Type B pancreatic cell (in vitro differentiated cells): ENCODE data around the gene PYY. TPM values are rescaled to one million over a fixed set of nuclear protein-coding genes. Genes with fewer than 3 reads are reported as not detected.

ENCODE experiments used
- DNase-seq: peaks from one replicate; pipeline ENCODE4 v3.0.0; 2021; ENCODE audit warnings: mixed read lengths; ENCODE audit not compliant: unreplicated experiment; ENCODE audit errors: extremely low spot score
- H3K27ac Mint-ChIP-seq: 2 replicates; pipeline ENCODE4 v1.8.0; 2021; ENCODE audit warnings: mild to moderate bottlenecking, mixed read lengths
- H3K27me3 Mint-ChIP-seq: 2 replicates; pipeline ENCODE4 v1.8.0; 2021; ENCODE audit warnings: mixed read lengths
- H3K36me3 Mint-ChIP-seq: 2 replicates; pipeline ENCODE4 v1.8.0; 2021; ENCODE audit warnings: mixed read lengths
- H3K4me1 Mint-ChIP-seq: one replicate; pipeline ENCODE4 v1.8.0; 2021; ENCODE audit warnings: mixed read lengths; ENCODE audit not compliant: unreplicated experiment
- H3K4me3 Mint-ChIP-seq: 2 replicates; pipeline ENCODE4 v1.8.0; 2021; ENCODE audit warnings: mild to moderate bottlenecking, mixed read lengths
- H3K9me3 Mint-ChIP-seq: 2 replicates; pipeline ENCODE4 v1.8.0; 2021; ENCODE audit warnings: mixed read lengths
- CTCF ChIP-seq: fragments of 200-600 bp; sonication (generic); conservative IDR thresholded peaks from 2 replicates; pipeline ENCODE4 v1.5.0; 2021; ENCODE audit warnings: antibody characterized with exemption, mild to moderate bottlenecking
- total RNA-seq: library from RNA; stranded (reverse); gene quantifications from 2 replicates; pipeline ENCODE4 v1.2.1, GENCODE V29; 2021; ENCODE audit warnings: low replicate concordance

Gene PYY
- total RNA-seq, 1 donor from 2014 or later = 2.3 TPM

- no peak for DNase-seq
- Mint-ChIP-seq H3K9me3 (no peaks in the 10 kb centered on the region), H3K27ac (no peak overlapping the region), H3K27me3 (peaks cover 33% of the 10 kb centered on the region), H3K36me3 (no peaks in the 10 kb centered on the region), H3K4me3 (no peak overlapping the region), H3K4me1 (no peaks in the 10 kb centered on the region)
- no peak for TF ChIP-seq CTCF
Observed at GRCh38 chr17:43915559-43915958, 38.2 kb downstream of the PYY start.

GRCh38 chr17:43914451-43914850 lies 39.3 kb downstream of the PYY start:
- peaks cover 42% of the 10 kb centered on the region for H3K27me3 Mint-ChIP-seq

GRCh38 chr17:43913584-43913983 lies 40.2 kb downstream of the PYY start:
- no peaks in the 10 kb centered on the region for H3K4me1 Mint-ChIP-seq
- TF ChIP-seq CTCF = no peak
- no peaks in the 10 kb centered on the region for H3K9me3 Mint-ChIP-seq
- peaks cover 39% of the 10 kb centered on the region for H3K27me3 Mint-ChIP-seq
- no peaks in the 10 kb centered on the region for H3K36me3 Mint-ChIP-seq
- no peak overlapping the region for H3K4me3 Mint-ChIP-seq
- H3K27ac Mint-ChIP-seq = no peak overlapping the region
- no peak for DNase-seq

More at GRCh38 chr17:43914451-43914850, 39.3 kb downstream of the PYY start:
- no peak for DNase-seq
- H3K9me3 Mint-ChIP-seq = no peaks in the 10 kb centered on the region
- H3K4me3 Mint-ChIP-seq = no peak overlapping the region
- H3K27ac Mint-ChIP-seq = no peak overlapping the region
- no peaks in the 10 kb centered on the region for H3K36me3 Mint-ChIP-seq
- no peaks in the 10 kb centered on the region for H3K4me1 Mint-ChIP-seq
- no peak for TF ChIP-seq CTCF

- TF ChIP-seq CTCF = no peak
- H3K27me3 Mint-ChIP-seq = peaks cover 47% of the 10 kb centered on the region
- H3K4me1 Mint-ChIP-seq = peaks cover 4% of the 10 kb centered on the region
- DNase-seq = no peak
- no peaks in the 10 kb centered on the region for H3K36me3 Mint-ChIP-seq
- no peak overlapping the region for H3K27ac Mint-ChIP-seq
- H3K4me3 Mint-ChIP-seq = no peak overlapping the region
- no peaks in the 10 kb centered on the region for H3K9me3 Mint-ChIP-seq
Observed at GRCh38 chr17:43912635-43913304, 41.0 kb downstream of the PYY start.

- H3K36me3 Mint-ChIP-seq = no peaks in the 10 kb centered on the region
- H3K4me1 Mint-ChIP-seq = peaks cover 4% of the 10 kb centered on the region
- no peak for DNase-seq
- no peak overlapping the region for H3K4me3 Mint-ChIP-seq
- TF ChIP-seq CTCF = no peak
- peaks cover 43% of the 10 kb centered on the region for H3K27me3 Mint-ChIP-seq
- H3K27ac Mint-ChIP-seq = no peak overlapping the region
- no peaks in the 10 kb centered on the region for H3K9me3 Mint-ChIP-seq
Observed at GRCh38 chr17:43911904-43912303, 41.8 kb downstream of the PYY start.
